Activated CD8-positive, alpha-beta memory T cell treated with anti-CD3 and anti-CD28 coated beads for 36 hours (primary cell): ENCODE results near the gene UIMC1. TPM values are rescaled to one million over a fixed set of nuclear protein-coding genes. Genes with fewer than 3 reads are reported as not detected.

Experiments
- CTCF ChIA-PET: fragments of 350-600 bp; sonication (Branson Sonifier 250); formaldehyde crosslinking; loops from one replicate; lab custom pipeline; 2021; ENCODE audit warnings: antibody characterized with exemption; lab: Charles Lee
- POLR2A ChIA-PET: fragments of 350-600 bp; sonication (Branson Sonifier 250); formaldehyde crosslinking; loops from one replicate; lab custom pipeline; 2021; ENCODE audit warnings: antibody characterized with exemption; lab: Charles Lee
- total RNA-seq, 2 experiments: library from RNA; stranded (reverse); gene quantifications; one replicate each; pipeline ENCODE4 v1.2.3, GENCODE V29; 2021

Gene UIMC1
- total RNA-seq, 2 experiments from 2014 or later: 40.0 to 41.3 TPM

- POLR2A ChIA-PET: interaction anchor here (0.7 kb wide), 1 partner anchor 77 kb away, joined by 3 read pairs; no protein-coding TSS in a partner anchor
- CTCF ChIA-PET: interaction anchor here (1.2 kb wide), 1 partner anchor 262 kb away, joined by 3 read pairs; no protein-coding TSS in a partner anchor
Measured at GRCh38 chr5:176922817-176923216, 83.8 kb downstream of the UIMC1 start.

- CTCF ChIA-PET: no interaction called here
- POLR2A ChIA-PET: no interaction called here
Measured at GRCh38 chr5:176921714-176922113, 84.9 kb downstream of the UIMC1 start.

DNA sequence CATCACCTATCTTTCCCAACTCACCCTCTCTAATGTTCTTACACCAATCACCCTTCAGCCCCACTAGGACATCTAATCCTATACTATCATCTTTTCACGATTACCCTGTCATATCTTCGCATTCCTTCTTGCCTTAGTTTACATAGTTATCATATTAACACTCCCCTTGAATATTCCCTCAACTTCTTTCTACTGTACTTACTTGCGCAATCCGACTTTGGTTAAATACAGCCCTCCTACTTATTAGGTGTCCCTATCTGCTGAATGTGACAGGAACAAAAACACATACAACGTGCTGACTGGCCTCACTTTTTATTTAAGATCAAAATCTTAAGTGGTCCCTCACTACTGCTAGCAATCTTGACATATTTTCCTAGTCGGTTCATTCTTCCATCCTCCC, 88.0 kb downstream of the UIMC1 start:
- POLR2A ChIA-PET: no interaction called here
- CTCF ChIA-PET: no interaction called here

DNA sequence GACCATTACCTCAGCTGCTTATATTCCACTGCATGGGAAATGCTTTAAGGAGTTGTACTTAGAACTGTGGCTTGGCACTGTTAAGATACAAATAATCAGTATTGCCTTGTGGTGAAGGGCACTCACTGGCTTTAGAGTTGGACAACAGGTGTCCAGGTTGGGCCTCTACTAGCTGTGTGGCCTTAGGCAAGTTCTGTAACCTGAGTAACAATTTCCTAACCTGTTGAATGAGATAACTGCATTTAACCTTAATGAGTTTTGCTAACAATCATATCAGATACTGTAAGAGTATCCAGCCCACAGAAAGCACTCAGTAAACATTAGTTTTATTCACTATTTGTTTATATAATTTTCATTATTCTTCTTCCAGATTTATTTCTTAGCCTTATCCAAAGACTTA, 90.2 kb downstream of the UIMC1 start:
- ChIA-PET POLR2A (no interaction called here), CTCF (interaction anchor here (0.7 to 0.9 kb wide), 2 partner anchors 13 to 25 kb away, joined by 5 to 9 read pairs; no protein-coding TSS in a partner anchor)

DNA sequence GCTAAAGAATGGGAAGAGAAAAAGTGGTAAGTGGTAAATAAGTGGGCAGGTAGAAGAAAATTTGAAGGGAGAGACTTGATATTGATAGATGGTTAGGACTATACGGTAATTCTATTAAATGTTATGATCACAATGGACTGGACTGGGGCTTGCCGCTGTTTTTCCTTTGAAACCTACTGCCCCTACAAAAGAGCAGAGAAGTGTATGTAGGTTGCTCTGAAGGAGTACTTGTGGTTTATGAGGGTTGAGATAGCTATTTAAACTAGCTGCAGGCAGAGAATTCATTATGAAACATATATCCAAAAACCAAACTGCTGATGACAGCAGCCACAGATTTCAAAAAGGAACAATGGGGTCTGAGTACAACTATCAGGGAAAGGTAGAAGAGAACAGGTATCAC, 90.7 kb downstream of the UIMC1 start:
- CTCF ChIA-PET: interaction anchor here (0.7 to 0.9 kb wide), 2 partner anchors 12 to 25 kb away, joined by 5 to 9 read pairs; no protein-coding TSS in a partner anchor
- POLR2A ChIA-PET: no interaction called here

- ChIA-PET POLR2A (no interaction called here), CTCF (no interaction called here)
Measured at GRCh38 chr5:176912115-176912514, 94.5 kb downstream of the UIMC1 start.

- POLR2A ChIA-PET: no interaction called here
- CTCF ChIA-PET: interaction anchor here (1.1 kb wide), 1 partner anchor 36 kb away, joined by 4 read pairs; no protein-coding TSS in a partner anchor
Measured at GRCh38 chr5:176908675-176909368, 97.8 kb downstream of the UIMC1 start.

GRCh38 chr5:176906796-176907195, 99.8 kb downstream of the UIMC1 start:
- POLR2A ChIA-PET: no interaction called here
- CTCF ChIA-PET: no interaction called here

DNA sequence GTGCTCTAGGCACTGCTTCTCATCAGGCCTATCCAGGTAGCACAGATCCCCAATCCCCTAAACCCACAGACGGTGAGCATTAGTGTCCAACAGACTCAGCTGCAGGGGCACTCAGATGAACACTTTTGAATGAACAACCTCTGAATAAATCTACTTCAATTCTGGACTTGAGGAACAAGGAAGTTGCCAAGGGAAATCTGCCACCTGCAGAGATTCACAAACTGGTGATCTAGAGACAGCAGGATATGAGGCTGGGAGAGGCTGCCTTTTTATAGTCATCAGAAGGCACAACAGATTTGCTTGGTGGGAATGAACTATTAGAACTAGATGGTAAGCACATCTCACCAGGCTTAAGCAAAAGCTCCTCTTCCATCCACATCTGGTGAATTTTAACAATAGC, 100.5 kb downstream of the UIMC1 start:
- CTCF ChIA-PET: no interaction called here

GRCh38 chr5:176904276-176904675, 102.3 kb downstream of the UIMC1 start:
- ChIA-PET POLR2A (no interaction called here), CTCF (interaction anchor here (1.0 kb wide), 1 partner anchor 12 kb away, joined by 9 read pairs; no protein-coding TSS in a partner anchor)

More for the DNA sequence above, 100.5 kb downstream of the UIMC1 start:
- POLR2A ChIA-PET: no interaction called here

DNA sequence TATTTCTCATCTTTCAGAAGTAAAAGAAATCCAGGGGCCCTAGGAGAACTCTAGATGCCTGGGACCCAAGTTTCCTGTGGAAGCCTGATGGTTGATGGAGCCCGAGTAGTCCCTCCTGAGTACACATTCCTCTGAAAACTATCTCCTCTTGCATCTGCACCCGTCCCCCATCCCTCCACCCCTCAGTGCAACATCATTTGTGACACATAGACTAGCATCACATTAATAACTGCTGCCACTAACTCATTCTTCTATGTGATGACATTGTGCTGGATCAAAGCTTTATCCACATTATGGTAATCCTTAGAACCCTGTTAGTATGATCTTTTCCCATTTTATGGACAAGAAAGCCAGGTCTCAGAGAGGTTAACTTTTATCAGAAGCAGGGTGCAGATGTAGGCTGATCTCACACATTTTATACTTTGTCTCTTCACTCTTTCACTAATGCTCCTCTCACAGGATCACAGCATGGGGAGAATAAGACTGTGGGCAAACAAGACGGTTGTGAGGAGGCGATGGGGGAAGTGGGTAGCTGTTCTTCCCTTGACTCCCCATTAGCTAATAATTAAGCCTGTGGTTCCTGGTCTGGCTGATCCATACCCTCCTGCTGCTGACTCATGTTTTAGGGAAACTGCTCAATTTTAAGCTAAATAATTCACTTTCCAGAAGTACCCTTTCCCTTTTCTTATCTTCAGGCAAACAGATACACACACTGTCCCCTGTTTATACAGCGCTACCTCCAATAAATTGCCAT, 103.5 kb downstream of the UIMC1 start:
- CTCF ChIA-PET: interaction anchor here (0.5 to 1.1 kb wide), 3 partner anchors 13 to 242 kb away, joined by 3 to 9 read pairs (median 6); no protein-coding TSS in a partner anchor
- POLR2A ChIA-PET: no interaction called here

- POLR2A ChIA-PET: interaction anchor here (0.6 kb wide), 1 partner anchor 247 kb away, joined by 5 read pairs; no protein-coding TSS in a partner anchor
- CTCF ChIA-PET: interaction anchor here (0.6 to 1.6 kb wide), 3 partner anchors 8 to 331 kb away, joined by 3 to 6 read pairs (median 4); no protein-coding TSS in a partner anchor
Measured at GRCh38 chr5:176902102-176902814, 104.3 kb downstream of the UIMC1 start.

GRCh38 chr5:176901260-176902101, 105.1 kb downstream of the UIMC1 start:
- ChIA-PET CTCF (interaction anchor here (0.6 to 1.6 kb wide), 4 partner anchors 9 to 330 kb away, joined by 3 to 6 read pairs (median 4); no protein-coding TSS in a partner anchor), POLR2A (interaction anchor here (0.6 kb wide), 1 partner anchor 246 kb away, joined by 5 read pairs; no protein-coding TSS in a partner anchor)

GRCh38 chr5:176900780-176901204, 105.8 kb downstream of the UIMC1 start:
- ChIA-PET POLR2A (no interaction called here), CTCF (interaction anchor here (1.2 to 1.6 kb wide), 2 partner anchors 10 to 240 kb away, joined by 3 read pairs; no protein-coding TSS in a partner anchor)

DNA sequence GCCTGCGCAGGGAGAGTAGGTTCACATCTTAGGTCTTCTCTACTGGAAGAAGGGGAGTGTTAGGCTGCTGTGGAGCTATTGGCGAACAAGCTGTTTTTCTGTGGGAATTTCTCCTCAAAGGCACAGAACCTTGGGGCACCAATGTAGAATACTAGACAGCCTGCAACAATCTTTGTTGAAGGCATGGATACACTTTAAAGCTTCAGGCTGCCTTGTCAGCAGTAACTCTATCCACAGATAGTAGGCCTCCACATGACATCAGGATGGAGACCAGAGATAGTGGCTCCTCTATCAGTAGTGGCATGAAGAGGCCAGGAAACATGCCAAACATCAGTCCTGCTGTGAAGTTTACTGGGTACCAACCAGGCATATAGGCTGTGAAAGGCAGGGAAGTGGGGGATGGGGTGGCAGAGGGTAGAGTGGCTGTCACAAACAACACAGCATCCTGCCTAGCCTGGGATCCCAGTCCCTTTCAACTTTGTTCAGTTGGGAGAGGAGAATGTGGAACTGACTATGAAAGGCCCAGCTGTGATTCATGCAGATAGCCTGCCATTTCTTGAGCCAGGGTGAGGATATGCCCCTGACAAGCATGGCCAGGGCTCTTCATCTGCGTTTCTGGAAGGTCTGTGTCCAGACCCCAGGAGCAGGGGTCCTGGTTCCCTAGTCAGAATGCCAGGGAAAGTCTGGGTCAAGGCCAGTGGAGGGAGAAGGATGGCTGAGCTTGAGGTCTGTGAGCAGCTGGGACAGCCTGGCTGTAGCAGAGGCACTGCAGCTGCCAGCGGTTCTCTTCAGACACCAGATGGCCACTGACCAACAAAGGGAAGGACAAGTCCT, 106.4 kb downstream of the UIMC1 start:
- CTCF ChIA-PET: interaction anchor here (1.2 kb wide), 1 partner anchor 240 kb away, joined by 3 read pairs; no protein-coding TSS in a partner anchor
- POLR2A ChIA-PET: no interaction called here

DNA sequence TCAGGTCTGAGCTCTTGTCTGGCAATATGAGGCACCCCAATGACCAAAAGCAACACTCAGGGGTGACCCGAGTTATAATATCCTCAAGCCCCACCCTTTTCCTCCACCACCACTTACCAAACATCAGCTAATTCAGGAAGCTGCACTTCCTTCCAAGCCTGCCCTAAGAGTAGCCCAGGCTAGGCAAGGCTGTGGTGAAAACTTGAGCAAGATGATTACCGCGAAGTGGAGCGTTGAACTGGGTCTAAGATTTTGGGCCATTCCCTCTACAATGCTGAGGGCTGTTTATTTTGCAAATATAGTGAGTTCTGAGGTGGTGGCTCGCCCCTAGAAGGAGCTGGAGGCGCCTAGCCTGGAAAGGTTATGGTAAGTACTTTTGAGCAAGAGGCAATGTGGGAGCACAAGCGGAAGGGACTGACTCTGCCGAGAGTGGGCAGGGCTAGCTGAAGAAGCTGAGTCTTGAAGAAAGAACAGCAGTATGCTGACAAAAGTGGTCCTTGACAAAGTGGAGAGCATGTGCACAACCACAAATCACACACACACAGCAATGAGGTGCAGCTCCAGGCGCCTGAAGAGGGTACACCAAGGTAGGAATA, 107.2 kb downstream of the UIMC1 start, which contains the start of gene HK3:
Gene HK3, minus strand, starts transcription at position 51 of the 596 bp plus-strand sequence. CDS start 3,187 bp downstream, outside the sequence.
- ChIA-PET POLR2A (interaction anchor here (0.6 kb wide), 1 partner anchor 120 kb away, joined by 3 read pairs; no protein-coding TSS in a partner anchor), CTCF (no interaction called here)

GRCh38 chr5:176897263-176897662, 109.3 kb downstream of the UIMC1 start:
- POLR2A ChIA-PET: no interaction called here
- CTCF ChIA-PET: no interaction called here
